Kidney (tissue), 14 donors: ENCODE measurements around the gene OSTM1. TPM values are rescaled to one million over a fixed set of nuclear protein-coding genes. Genes with fewer than 3 reads are reported as not detected.

ENCODE experiments used
- DNase-seq, 5 donors: peaks; one replicate each; pipeline ENCODE4 v3.0.0-alpha.2; 2013 to 2020
- FAIRE-seq: peaks from 2 replicates; lab custom pipeline; 2012; peaks lifted over from hg19 to GRCh38; lab: Jason Lieb, UNC
- H3K27ac ChIP-seq, 2 donors: one replicate each; pipeline ENCODE4 v1.7.0; 2013; ENCODE audit warnings: low read depth in 2 of 2, low read length in 2 of 2, inconsistent platforms in 1 of 2
- H3K27me3 ChIP-seq: one replicate; pipeline ENCODE4 v1.7.1; 2013; ENCODE audit warnings: low read length, inconsistent platforms; ENCODE audit not compliant: control insufficient read depth, insufficient read depth
- H3K36me3 ChIP-seq, 3 donors: one replicate each; pipeline versions ENCODE4 v1.7.0 to v1.7.1; 2013; ENCODE audit warnings: low read length in 3 of 3, control low read depth in 1 of 3, inconsistent platforms in 1 of 3; ENCODE audit not compliant: insufficient read depth in 3 of 3, control insufficient read depth in 2 of 3
- H3K4me1 ChIP-seq, 3 donors: one replicate each; pipeline versions ENCODE4 v1.7.0 to v1.7.1; 2013; ENCODE audit warnings: low read length in 3 of 3, inconsistent platforms in 1 of 3, low read depth in 1 of 3; ENCODE audit not compliant: control insufficient read depth in 2 of 3, insufficient read depth in 2 of 3
- H3K4me3 ChIP-seq, 3 donors: one replicate each; pipeline versions ENCODE4 v1.7.0 to v1.8.1; 2013; ENCODE audit warnings: low read length in 3 of 3, control low read depth in 1 of 3, inconsistent platforms in 1 of 3
- H3K9ac ChIP-seq, 3 donors: one replicate each; pipeline versions ENCODE4 v1.7.0 to v1.7.1; 2013; ENCODE audit warnings: low read length in 3 of 3, control low read depth in 1 of 3, inconsistent platforms in 1 of 3
- H3K9me3 ChIP-seq, 3 donors: one replicate each; pipeline versions ENCODE4 v1.7.0 to v1.7.1; 2013; ENCODE audit warnings: low read length in 3 of 3, control low read depth in 1 of 3, inconsistent platforms in 1 of 3; ENCODE audit not compliant: control insufficient read depth in 2 of 3, insufficient read depth in 1 of 3
- CTCF ChIP-seq: IDR thresholded peaks from 3 replicates; pipeline ENCODE4 v1.5.1; 2012; ENCODE audit warnings: mild to moderate bottlenecking, moderate library complexity, borderline replicate concordance; ENCODE audit not compliant: insufficient read depth; ENCODE audit errors: extremely low read depth
- intact Hi-C: fragments of 100-400 bp; cut with DNase I; formaldehyde crosslinking; loops from one replicate; pipeline ENCODE4 v1.11.1; 2022
- polyA plus RNA-seq: library from polyadenylated mRNA; stranded (reverse); fragments of 350-450 nt; fragmentation: Illumina TruSeq; extraction: RNeasy Lipid Tissue Mini Kit (QIAGEN cat#74804); gene quantifications from one replicate; pipeline ENCODE4 v1.2.3, GENCODE V29; 2014; ENCODE audit warnings: low read depth, low replicate concordance; ENCODE audit not compliant: insufficient read depth
- total RNA-seq: library from RNA; stranded (reverse); fragmentation: NEBNext Ultra II Directional; extraction: Animal tissue kit (Norgen Biotek cat#: 25700); gene quantifications from one replicate; pipeline ENCODE4 v1.2.1, GENCODE V29; 2021
- donor health status: control.
- donor health status: control.
- donor health status: control.
- donor health status: control.
- donor health status: control.
- donor health status: DM: yes; HTN: yes; CAD: no.
- donor health status: Normal renal cell carcinoma (clear cell type).

OSTM1 gene
- total and polyA plus RNA-seq, 2 donors from 2014 or later = 19.8 to 34.5 TPM

GRCh38 chr6:108074057-108074358 lies 533 bp downstream of the OSTM1 start:
- no peaks in the 10 kb centered on the region for H3K27me3 ChIP-seq
- peaks cover 0 to 2% (median 0%) of the 10 kb centered on the region in 3 donors for H3K36me3 ChIP-seq

GRCh38 chr6:108071736-108072276 lies 2.7 kb downstream of the OSTM1 start:
- H3K4me3 ChIP-seq = no peak overlapping the region
- peaks cover 0 to 6% (median 3%) of the 10 kb centered on the region in 3 donors for H3K4me1 ChIP-seq
- no peaks in the 10 kb centered on the region for H3K9me3 ChIP-seq
- DNase-seq (no peak), FAIRE-seq (no peak)
- H3K27me3 ChIP-seq = no peaks in the 10 kb centered on the region
- H3K9ac ChIP-seq = no peak overlapping the region
- peaks cover 0 to 2% (median 0%) of the 10 kb centered on the region in 3 donors for H3K36me3 ChIP-seq
- no peak for TF ChIP-seq CTCF
- H3K27ac ChIP-seq = no peak overlapping the region
- intact Hi-C loops = no loop called here

More at GRCh38 chr6:108074057-108074358, 533 bp downstream of the OSTM1 start:
- no peaks in the 10 kb centered on the region for H3K9me3 ChIP-seq
- H3K9ac ChIP-seq = peak overlapping the region; percentile 39 to 87 (median 81)
- intact Hi-C loops = no loop called here
- H3K4me3 ChIP-seq = peak overlapping the region; percentile 65 to 97 (median 84)
- DNase-seq (no peak), FAIRE-seq (no peak)
- no peak for TF ChIP-seq CTCF
- peaks cover 0 to 6% (median 3%) of the 10 kb centered on the region in 3 donors for H3K4me1 ChIP-seq
- H3K27ac ChIP-seq = peak overlapping the region; percentile 42 to 55

GRCh38 chr6:108068618-108069017 lies 5.9 kb downstream of the OSTM1 start:
- Histone ChIP-seq H3K27me3 (no peaks in the 10 kb centered on the region), H3K9me3 (no peaks in the 10 kb centered on the region)
- intact Hi-C loops = no loop called here

More at GRCh38 chr6:108068618-108069017, 5.9 kb downstream of the OSTM1 start:
- no peak for DNase-seq
- no peak for TF ChIP-seq CTCF
- Histone ChIP-seq H3K4me1 (peaks cover 0 to 2% (median 0%) of the 10 kb centered on the region in 3 donors), H3K36me3 (peaks cover 0 to 4% (median 2%) of the 10 kb centered on the region in 3 donors), H3K4me3 (no peak overlapping the region), H3K27ac (no peak overlapping the region), H3K9ac (no peak overlapping the region)
- FAIRE-seq = no peak
